CD4-positive, CD25-positive, alpha-beta regulatory T cell (primary cell): ENCODE measurements around the gene CREB5. TPM values are rescaled to one million over a fixed set of nuclear protein-coding genes. Genes with fewer than 3 reads are reported as not detected.

Source experiments
- ATAC-seq, 2 donors: fragments of 150-1000 bp; cut with Tn5 transposase; one replicate each; pipeline ENCODE4 v1.10.0; 2021; ENCODE audit warnings: low read depth in 2 of 2, moderate number of reproducible peaks in 2 of 2, moderate library complexity in 1 of 2
- DNase-seq, 3 donors: peaks; one replicate each; pipeline versions ENCODE4 v3.0.0 to v3.0.0-alpha.2; 2012 to 2022; ENCODE audit warnings: mixed read lengths in 1 of 3
- H3K27ac ChIP-seq: one replicate; pipeline ENCODE4 v1.7.0; 2013; ENCODE audit warnings: mild to moderate bottlenecking, low read length; ENCODE audit not compliant: insufficient read depth, poor library complexity, severe bottlenecking
- H3K27me3 ChIP-seq: one replicate; pipeline ENCODE4 v1.7.0; 2013; ENCODE audit warnings: low read length; ENCODE audit not compliant: control insufficient read depth, insufficient read depth
- H3K36me3 ChIP-seq: one replicate; pipeline ENCODE4 v1.7.0; 2013; ENCODE audit warnings: mild to moderate bottlenecking, low read length, moderate library complexity; ENCODE audit not compliant: control insufficient read depth, insufficient read depth
- H3K4me1 ChIP-seq: 2 replicates; pipeline ENCODE4 v1.7.0; 2013; ENCODE audit warnings: mild to moderate bottlenecking, low read length; ENCODE audit not compliant: insufficient read depth, control insufficient read depth, poor library complexity, severe bottlenecking
- H3K4me3 ChIP-seq: one replicate; pipeline ENCODE4 v1.7.0; 2013; ENCODE audit warnings: low read depth, mild to moderate bottlenecking, low read length, moderate library complexity
- H3K9me3 ChIP-seq, 2 experiments: 1 replicate in 1 of 2; 2 replicates in 1 of 2; pipeline ENCODE4 v1.7.0; 2013; ENCODE audit warnings: low read length in 2 of 2, mild to moderate bottlenecking in 1 of 2, moderate library complexity in 1 of 2; ENCODE audit not compliant: control insufficient read depth in 2 of 2
- H3K27ac Mint-ChIP-seq, 3 donors: one replicate each; pipeline ENCODE4 v1.8.0; 2020 to 2022; ENCODE audit warnings: mild to moderate bottlenecking in 3 of 3, mixed read lengths in 3 of 3, moderate library complexity in 2 of 3
- H3K27me3 Mint-ChIP-seq: one replicate; pipeline ENCODE4 v1.8.0; 2022; ENCODE audit warnings: mild to moderate bottlenecking, mixed read lengths
- H3K36me3 Mint-ChIP-seq: one replicate; pipeline ENCODE4 v1.8.0; 2020; ENCODE audit warnings: mixed read lengths
- H3K4me1 Mint-ChIP-seq, 4 donors: one replicate each; pipeline ENCODE4 v1.8.0; 2020 to 2022; ENCODE audit warnings: mixed read lengths in 4 of 4, mild to moderate bottlenecking in 1 of 4
- H3K4me3 Mint-ChIP-seq, 4 donors: one replicate each; pipeline ENCODE4 v1.8.0; 2020 to 2022; ENCODE audit warnings: mild to moderate bottlenecking in 4 of 4, mixed read lengths in 4 of 4, moderate library complexity in 3 of 4
- H3K9me3 Mint-ChIP-seq, 7 donors: one replicate each; pipeline ENCODE4 v1.8.0; 2020 to 2022; ENCODE audit warnings: mixed read lengths in 7 of 7, mild to moderate bottlenecking in 3 of 7, moderate library complexity in 2 of 7
- polyA plus RNA-seq, 4 donors: library from polyadenylated mRNA; unstranded; fragments of 300-500 nt; fragmentation: Illumina TruSeq; gene quantifications; one replicate each; pipeline ENCODE4 v1.2.3, GENCODE V29; 2021
- total RNA-seq: library from RNA; stranded (reverse); gene quantifications from one replicate; pipeline ENCODE4 v1.2.3, GENCODE V29; 2022

The CREB5 gene
- total and polyA plus RNA-seq, 5 donors from 2014 or later: 1.3 TPM; not detected in 4

- Histone ChIP-seq H3K27me3 (no peaks in the 10 kb centered on the region), H3K4me1 (no peaks in the 10 kb centered on the region), H3K9me3 (no peaks in the 10 kb centered on the region), H3K4me3 (no peak overlapping the region), H3K36me3 (no peaks in the 10 kb centered on the region), H3K27ac (no peak overlapping the region)
- no peak for ATAC-seq
- no peak overlapping the region for H3K4me3 Mint-ChIP-seq
- H3K27me3 Mint-ChIP-seq: peaks cover 4% of the 10 kb centered on the region
- no peak for DNase-seq
- no peaks in the 10 kb centered on the region for H3K36me3 Mint-ChIP-seq
- no peak overlapping the region for H3K27ac Mint-ChIP-seq
- H3K4me1 Mint-ChIP-seq: no peaks in the 10 kb centered on the region
- peaks cover 0 to 1% (median 0%) of the 10 kb centered on the region in 7 donors for H3K9me3 Mint-ChIP-seq
Measured at GRCh38 chr7:28790467-28790866, 378.1 kb downstream of the CREB5 start.

DNA sequence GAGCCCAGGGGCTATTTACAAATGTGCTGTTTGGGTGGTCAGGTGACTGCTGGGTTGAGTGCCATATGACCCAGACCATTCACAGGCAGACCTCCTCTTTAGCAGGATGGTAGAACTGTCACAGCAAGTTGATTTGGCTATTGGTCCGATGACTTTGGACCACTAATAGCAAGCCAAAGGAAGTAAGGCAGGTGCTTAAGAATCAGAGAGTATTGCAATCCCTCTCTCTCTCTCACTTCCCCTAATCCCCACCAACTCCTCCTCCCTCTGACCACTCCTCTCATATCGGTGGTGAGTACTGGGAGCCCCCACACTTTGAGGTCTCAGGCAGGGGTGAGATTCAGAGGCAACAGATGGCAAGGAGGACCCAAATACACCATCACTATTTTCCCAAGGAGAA, 380.5 kb downstream of the CREB5 start:
- ATAC-seq (no peak), DNase-seq (no peak)
- Histone ChIP-seq H3K36me3 (no peaks in the 10 kb centered on the region), H3K9me3 (no peaks in the 10 kb centered on the region), H3K4me1 (no peaks in the 10 kb centered on the region), H3K27ac (no peak overlapping the region), H3K4me3 (no peak overlapping the region), H3K27me3 (no peaks in the 10 kb centered on the region)
- Mint-ChIP-seq H3K36me3 (no peaks in the 10 kb centered on the region), H3K27ac (no peak overlapping the region), H3K4me3 (no peak overlapping the region), H3K4me1 (no peaks in the 10 kb centered on the region), H3K9me3 (peaks cover 0 to 1% (median 0%) of the 10 kb centered on the region in 7 donors), H3K27me3 (peaks cover 4% of the 10 kb centered on the region)

DNA sequence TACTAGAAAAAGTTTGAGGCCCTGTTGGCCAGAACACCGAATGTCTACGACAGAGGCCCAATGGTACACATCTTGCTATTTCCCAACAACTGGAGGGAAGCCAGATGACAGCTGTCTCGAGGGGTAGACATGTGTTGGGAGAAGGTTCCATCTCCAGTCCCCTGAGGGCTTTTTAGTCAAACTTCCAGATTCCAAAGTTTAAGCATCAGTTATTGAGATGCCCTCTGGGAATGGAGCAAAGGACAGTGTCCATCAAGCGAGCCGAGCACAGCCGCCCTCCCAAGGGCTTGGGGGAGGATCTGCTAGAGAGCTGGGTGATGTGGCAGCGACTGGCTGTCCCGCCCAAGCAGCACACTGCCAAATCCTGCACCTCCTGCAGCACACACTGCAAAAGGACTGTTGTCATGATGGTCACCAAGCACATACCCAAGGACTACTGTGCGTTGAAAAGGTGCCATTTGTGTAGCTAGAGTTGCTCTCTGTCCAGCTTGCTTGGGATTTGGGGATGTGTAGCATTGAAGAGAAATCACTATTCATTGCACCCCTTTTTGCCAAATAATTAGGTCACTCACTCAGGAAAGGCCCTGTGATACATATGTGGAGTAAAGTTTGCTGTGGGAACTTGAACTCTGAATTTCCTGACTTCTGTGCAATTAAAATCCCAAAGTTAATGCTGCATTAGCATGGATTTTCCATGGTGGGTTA, 381.2 kb downstream of the CREB5 start:
- Histone ChIP-seq H3K4me1 (no peaks in the 10 kb centered on the region), H3K9me3 (no peaks in the 10 kb centered on the region), H3K27me3 (no peaks in the 10 kb centered on the region), H3K27ac (no peak overlapping the region), H3K4me3 (no peak overlapping the region), H3K36me3 (no peaks in the 10 kb centered on the region)
- DNase-seq (no peak), ATAC-seq (no peak)
- Mint-ChIP-seq H3K27me3 (peaks cover 4% of the 10 kb centered on the region), H3K4me3 (no peak overlapping the region), H3K9me3 (peaks cover 0 to 1% (median 0%) of the 10 kb centered on the region in 7 donors), H3K27ac (no peak overlapping the region), H3K36me3 (no peaks in the 10 kb centered on the region), H3K4me1 (no peaks in the 10 kb centered on the region)

- Histone ChIP-seq H3K27ac (no peak overlapping the region), H3K36me3 (no peaks in the 10 kb centered on the region), H3K9me3 (no peaks in the 10 kb centered on the region), H3K4me3 (no peak overlapping the region), H3K4me1 (no peaks in the 10 kb centered on the region), H3K27me3 (no peaks in the 10 kb centered on the region)
- DNase-seq: no peak
- no peaks in the 10 kb centered on the region for H3K27me3 Mint-ChIP-seq
- no peak overlapping the region for H3K4me3 Mint-ChIP-seq
- no peak for ATAC-seq
- no peaks in the 10 kb centered on the region for H3K4me1 Mint-ChIP-seq
- no peaks in the 10 kb centered on the region for H3K36me3 Mint-ChIP-seq
- H3K27ac Mint-ChIP-seq: no peak overlapping the region
- peaks cover 0 to 1% (median 0%) of the 10 kb centered on the region in 7 donors for H3K9me3 Mint-ChIP-seq
Measured at GRCh38 chr7:28798274-28798673, 386.0 kb downstream of the CREB5 start.

- no peak overlapping the region for H3K4me3 Mint-ChIP-seq
- no peaks in the 10 kb centered on the region for H3K36me3 ChIP-seq
- DNase-seq (no peak), ATAC-seq (no peak)
- no peaks in the 10 kb centered on the region for H3K4me1 ChIP-seq
- no peaks in the 10 kb centered on the region for H3K4me1 Mint-ChIP-seq
- no peak overlapping the region for H3K27ac Mint-ChIP-seq
- no peaks in the 10 kb centered on the region for H3K36me3 Mint-ChIP-seq
- no peak overlapping the region for H3K27ac ChIP-seq
- H3K9me3 ChIP-seq: no peaks in the 10 kb centered on the region
- H3K27me3 ChIP-seq: no peaks in the 10 kb centered on the region
- H3K4me3 ChIP-seq: no peak overlapping the region
- peaks cover 0 to 1% (median 0%) of the 10 kb centered on the region in 7 donors for H3K9me3 Mint-ChIP-seq
- H3K27me3 Mint-ChIP-seq: no peaks in the 10 kb centered on the region
Measured at GRCh38 chr7:28799619-28800018, 387.3 kb downstream of the CREB5 start.

DNA sequence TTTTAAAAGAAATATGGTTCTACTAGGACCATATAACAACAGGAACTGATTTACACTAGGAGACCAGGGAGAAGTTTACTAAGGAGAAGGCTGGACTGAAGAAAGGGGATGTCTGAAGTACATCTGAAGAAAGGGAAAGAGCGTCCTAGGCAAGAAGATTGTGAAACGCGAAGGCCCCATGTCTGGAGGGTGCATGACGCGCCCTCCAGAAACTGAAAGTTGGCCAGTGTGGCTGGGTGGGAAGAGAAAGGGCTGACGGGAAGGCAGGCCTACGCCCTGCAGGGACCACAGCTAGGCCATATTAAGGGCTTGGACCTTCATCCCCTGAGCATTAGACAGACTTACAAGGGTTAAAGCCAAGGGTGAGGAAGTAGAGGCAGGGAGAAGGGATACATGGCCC, 387.8 kb downstream of the CREB5 start:
- no peaks in the 10 kb centered on the region for H3K36me3 Mint-ChIP-seq
- Histone ChIP-seq H3K36me3 (no peaks in the 10 kb centered on the region), H3K4me3 (no peak overlapping the region), H3K27ac (no peak overlapping the region), H3K9me3 (no peaks in the 10 kb centered on the region), H3K27me3 (no peaks in the 10 kb centered on the region), H3K4me1 (no peaks in the 10 kb centered on the region)
- H3K27ac Mint-ChIP-seq: no peak overlapping the region
- no peak overlapping the region for H3K4me3 Mint-ChIP-seq
- no peaks in the 10 kb centered on the region for H3K27me3 Mint-ChIP-seq
- ATAC-seq: no peak
- H3K9me3 Mint-ChIP-seq: peaks cover 0 to 1% (median 0%) of the 10 kb centered on the region in 7 donors
- DNase-seq: no peak
- no peaks in the 10 kb centered on the region for H3K4me1 Mint-ChIP-seq

DNA sequence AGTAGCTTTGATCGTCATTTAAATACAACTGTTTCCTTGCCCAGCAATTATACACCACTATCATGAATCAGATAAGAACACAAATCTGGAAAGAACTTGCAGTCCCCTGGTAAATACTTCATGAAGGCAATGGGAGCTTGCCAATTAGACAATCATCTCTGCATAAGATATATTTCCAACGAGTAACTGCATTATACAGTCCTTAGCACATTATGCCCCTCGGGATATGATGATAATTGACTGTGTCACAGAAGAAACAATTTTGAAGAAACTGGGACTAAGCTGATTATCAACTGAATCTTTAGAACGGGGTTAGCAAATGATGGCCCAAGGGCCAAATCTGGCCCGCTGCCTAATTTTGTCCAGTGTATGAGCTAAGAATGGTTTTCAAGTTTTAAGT, 390.1 kb downstream of the CREB5 start:
- H3K27me3 Mint-ChIP-seq: peaks cover 2% of the 10 kb centered on the region
- Histone ChIP-seq H3K27ac (no peak overlapping the region), H3K36me3 (no peaks in the 10 kb centered on the region), H3K27me3 (no peaks in the 10 kb centered on the region), H3K4me1 (no peaks in the 10 kb centered on the region), H3K4me3 (no peak overlapping the region), H3K9me3 (no peaks in the 10 kb centered on the region)
- ATAC-seq (no peak), DNase-seq (no peak)
- H3K36me3 Mint-ChIP-seq: no peaks in the 10 kb centered on the region
- peaks cover 0 to 1% (median 0%) of the 10 kb centered on the region in 7 donors for H3K9me3 Mint-ChIP-seq
- H3K4me1 Mint-ChIP-seq: no peaks in the 10 kb centered on the region
- no peak overlapping the region for H3K27ac Mint-ChIP-seq
- H3K4me3 Mint-ChIP-seq: no peak overlapping the region

DNA sequence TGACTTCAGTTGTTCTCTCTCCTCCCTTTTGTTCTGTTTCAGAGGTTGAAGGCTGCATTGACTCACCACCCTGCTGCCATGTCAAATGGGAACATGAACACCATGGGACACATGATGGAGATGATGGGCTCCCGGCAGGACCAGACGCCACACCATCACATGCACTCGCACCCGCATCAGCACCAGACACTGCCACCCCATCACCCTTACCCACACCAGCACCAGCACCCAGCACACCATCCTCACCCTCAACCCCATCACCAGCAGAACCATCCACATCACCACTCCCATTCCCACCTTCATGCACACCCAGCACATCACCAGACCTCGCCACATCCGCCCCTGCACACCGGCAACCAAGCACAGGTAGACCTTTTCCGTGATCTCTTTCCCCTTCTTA, 391.8 kb downstream of the CREB5 start:
- Histone ChIP-seq H3K36me3 (no peaks in the 10 kb centered on the region), H3K27ac (no peak overlapping the region), H3K27me3 (no peaks in the 10 kb centered on the region), H3K4me1 (no peaks in the 10 kb centered on the region), H3K4me3 (no peak overlapping the region), H3K9me3 (no peaks in the 10 kb centered on the region)
- DNase-seq (no peak), ATAC-seq (no peak)
- peaks cover 7% of the 10 kb centered on the region for H3K27me3 Mint-ChIP-seq
- no peak overlapping the region for H3K27ac Mint-ChIP-seq
- H3K9me3 Mint-ChIP-seq: peaks cover 0 to 3% (median 0%) of the 10 kb centered on the region in 7 donors
- H3K4me1 Mint-ChIP-seq: no peaks in the 10 kb centered on the region
- no peaks in the 10 kb centered on the region for H3K36me3 Mint-ChIP-seq
- no peak overlapping the region for H3K4me3 Mint-ChIP-seq
